SU-DHL-6 (cell line): Measurements from ENCODE around the gene DLG2.
"Not testable (repeated sequence)": the region's sequence is repeated elsewhere in the genome, so short reads cannot be mapped to it uniquely, and the experiment has no call there.

Experiments used
- H2AFZ ChIP-seq: fragments of 200-600 bp; sonication (generic); 2 replicates; pipeline ENCODE4 v1.6.1; 2014; ENCODE audit warnings: low read depth, mild to moderate bottlenecking, moderate library complexity, mixed read lengths, antibody characterized with exemption, low read length; ENCODE audit not compliant: severe bottlenecking
- H3F3A ChIP-seq: fragments of 200-600 bp; shearing (Covaris generic); 2 replicates; pipeline ENCODE4 v1.6.0; 2016; ENCODE audit warnings: antibody characterized with exemption, mild to moderate bottlenecking; ENCODE audit not compliant: insufficient read depth
- H3K27ac ChIP-seq: fragments of 200-600 bp; sonication (generic); 2 replicates; pipeline ENCODE4 v1.5.1; 2016; ENCODE audit warnings: low read depth, mild to moderate bottlenecking, low read length, moderate library complexity, mixed read lengths
- H3K27me3 ChIP-seq: fragments of 200-600 bp; sonication (generic), shearing (Covaris generic); 2 replicates; pipeline ENCODE4 v1.6.0; 2014; ENCODE audit warnings: mild to moderate bottlenecking, low read length
- H3K36me3 ChIP-seq: fragments of 200-600 bp; sonication (generic); 2 replicates; pipeline ENCODE4 v1.6.1; 2014; ENCODE audit warnings: mild to moderate bottlenecking, low read length, mixed read lengths
- H3K4me2 ChIP-seq: fragments of 300-600, 200-600 bp; shearing (Covaris generic), sonication (generic); 2 replicates; pipeline ENCODE4 v1.6.0; 2014; ENCODE audit warnings: low read length, low read depth, mild to moderate bottlenecking; ENCODE audit not compliant: poor library complexity, severe bottlenecking
- H3K4me3 ChIP-seq: fragments of 200-600 bp; sonication (generic); 2 replicates; pipeline ENCODE4 v1.5.1; 2014; ENCODE audit warnings: antibody characterized with exemption, low read length, mild to moderate bottlenecking, mixed read lengths; ENCODE audit not compliant: insufficient read depth, poor library complexity, severe bottlenecking
- H3K79me2 ChIP-seq: fragments of 200-600 bp; sonication (generic); 2 replicates; pipeline ENCODE4 v1.6.1; 2014; ENCODE audit warnings: mild to moderate bottlenecking, low read length, moderate library complexity; ENCODE audit not compliant: insufficient read depth
- H3K9ac ChIP-seq: fragments of 200-600 bp; sonication (generic); 2 replicates; pipeline ENCODE4 v1.7.0; 2014; ENCODE audit warnings: mild to moderate bottlenecking, low read length
- H3K9me2 ChIP-seq: fragments of 200-600 bp; sonication (generic); replicated peaks from 2 replicates; pipeline ENCODE4 v1.6.1; 2014; ENCODE audit warnings: low read length; ENCODE audit not compliant: insufficient read depth
- H3K9me3 ChIP-seq: fragments of 200-600 bp; sonication (generic); 2 replicates; pipeline ENCODE4 v1.6.1; 2014; ENCODE audit warnings: low read length, mixed read lengths; ENCODE audit not compliant: insufficient read depth
- H4K20me1 ChIP-seq: fragments of 200-600 bp; sonication (generic); 2 replicates; pipeline ENCODE4 v1.6.1; 2014; ENCODE audit warnings: low read depth, mild to moderate bottlenecking, antibody characterized with exemption, low read length, moderate library complexity, mixed read lengths
- EZH2phosphoT487 ChIP-seq: fragments of 200-600 bp; sonication (generic), shearing (Covaris generic); conservative IDR thresholded peaks from 2 replicates; pipeline ENCODE4 v1.6.1; 2018; ENCODE audit warnings: mild to moderate bottlenecking, antibody characterized with exemption, low read length, moderate library complexity, mixed read lengths
- TF ChIP-seq, protein P1 (sequence below): fragments of 200-600 bp; sonication (generic); IDR thresholded peaks from one replicate; pipeline ENCODE4 v1.5.1; 2017; ENCODE audit warnings: antibody characterized with exemption, mild to moderate bottlenecking, low read length, moderate library complexity; ENCODE audit not compliant: insufficient read depth, poor library complexity, severe bottlenecking

DLG2 gene

DNA sequence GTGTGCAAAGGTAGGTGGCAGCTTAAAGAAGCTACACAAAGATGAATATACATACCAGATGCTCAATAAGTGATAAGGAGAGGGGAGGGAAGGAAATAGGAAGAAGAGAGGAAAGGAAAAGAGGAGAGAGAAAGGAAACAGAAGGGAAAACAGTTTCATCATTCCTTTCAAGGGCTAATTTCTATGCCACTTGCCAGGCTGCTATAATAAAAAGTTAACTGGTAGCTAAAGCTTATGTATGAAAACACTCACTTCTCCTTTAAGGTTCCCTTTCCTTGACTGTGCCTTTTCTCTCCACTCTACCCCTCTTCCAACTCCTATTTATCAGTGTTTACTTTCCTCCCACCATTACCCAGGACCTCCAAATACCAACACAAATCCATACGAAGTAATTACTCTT is 347.9 kb downstream of the DLG2 start:
- Histone ChIP-seq H3K4me3 (no peak overlapping the region), H3K36me3 (no peaks in the 10 kb centered on the region), H3K79me2 (no peaks in the 10 kb centered on the region), H3K4me2 (no peak overlapping the region), H4K20me1 (no peaks in the 10 kb centered on the region), H3K9me3 (no peaks in the 10 kb centered on the region), H3K27ac (no peak overlapping the region), H3K9ac (no peak overlapping the region), H3F3A (no peaks in the 10 kb centered on the region), H3K9me2 (no peaks in the 10 kb centered on the region), H2AFZ (no peak overlapping the region), H3K27me3 (no peaks in the 10 kb centered on the region)
- no peak for TF ChIP-seq EZH2phosphoT487
- TF ChIP-seq, protein P1, sequence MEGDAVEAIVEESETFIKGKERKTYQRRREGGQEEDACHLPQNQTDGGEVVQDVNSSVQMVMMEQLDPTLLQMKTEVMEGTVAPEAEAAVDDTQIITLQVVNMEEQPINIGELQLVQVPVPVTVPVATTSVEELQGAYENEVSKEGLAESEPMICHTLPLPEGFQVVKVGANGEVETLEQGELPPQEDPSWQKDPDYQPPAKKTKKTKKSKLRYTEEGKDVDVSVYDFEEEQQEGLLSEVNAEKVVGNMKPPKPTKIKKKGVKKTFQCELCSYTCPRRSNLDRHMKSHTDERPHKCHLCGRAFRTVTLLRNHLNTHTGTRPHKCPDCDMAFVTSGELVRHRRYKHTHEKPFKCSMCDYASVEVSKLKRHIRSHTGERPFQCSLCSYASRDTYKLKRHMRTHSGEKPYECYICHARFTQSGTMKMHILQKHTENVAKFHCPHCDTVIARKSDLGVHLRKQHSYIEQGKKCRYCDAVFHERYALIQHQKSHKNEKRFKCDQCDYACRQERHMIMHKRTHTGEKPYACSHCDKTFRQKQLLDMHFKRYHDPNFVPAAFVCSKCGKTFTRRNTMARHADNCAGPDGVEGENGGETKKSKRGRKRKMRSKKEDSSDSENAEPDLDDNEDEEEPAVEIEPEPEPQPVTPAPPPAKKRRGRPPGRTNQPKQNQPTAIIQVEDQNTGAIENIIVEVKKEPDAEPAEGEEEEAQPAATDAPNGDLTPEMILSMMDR, result no peak

DNA sequence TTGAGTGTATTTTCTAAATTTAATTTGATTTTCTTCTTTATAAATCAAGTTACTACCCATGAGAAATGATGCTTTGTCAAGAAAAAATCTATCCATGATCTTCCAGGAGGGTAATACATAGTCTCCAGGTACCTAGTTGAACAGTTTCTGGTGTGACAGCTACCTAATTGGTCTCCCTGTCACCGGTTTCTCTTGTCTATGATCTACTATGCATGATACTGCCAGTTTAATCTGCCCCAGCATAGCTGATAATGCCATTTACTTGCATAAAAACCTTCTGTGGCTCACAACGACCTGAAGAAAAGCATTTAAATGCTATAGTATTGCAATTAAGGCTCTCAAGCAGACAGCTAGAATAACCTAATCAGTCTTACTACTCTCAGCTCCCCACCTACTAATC is 349.5 kb downstream of the DLG2 start:
- H3K9me2 ChIP-seq, result no peaks in the 10 kb centered on the region
- H3K27ac ChIP-seq, result no peak overlapping the region
- no peak overlapping the region for H2AFZ ChIP-seq
- no peaks in the 10 kb centered on the region for H3K9me3 ChIP-seq
- no peak overlapping the region for H3K9ac ChIP-seq
- H3K4me2 ChIP-seq, result no peak overlapping the region
- H4K20me1 ChIP-seq, result no peaks in the 10 kb centered on the region
- H3K27me3 ChIP-seq, result no peaks in the 10 kb centered on the region
- no peak overlapping the region for H3K4me3 ChIP-seq
- no peaks in the 10 kb centered on the region for H3K36me3 ChIP-seq
- no peaks in the 10 kb centered on the region for H3K79me2 ChIP-seq
- TF ChIP-seq, protein P1, result no peak
- TF ChIP-seq EZH2phosphoT487, result no peak
- no peaks in the 10 kb centered on the region for H3F3A ChIP-seq

DNA sequence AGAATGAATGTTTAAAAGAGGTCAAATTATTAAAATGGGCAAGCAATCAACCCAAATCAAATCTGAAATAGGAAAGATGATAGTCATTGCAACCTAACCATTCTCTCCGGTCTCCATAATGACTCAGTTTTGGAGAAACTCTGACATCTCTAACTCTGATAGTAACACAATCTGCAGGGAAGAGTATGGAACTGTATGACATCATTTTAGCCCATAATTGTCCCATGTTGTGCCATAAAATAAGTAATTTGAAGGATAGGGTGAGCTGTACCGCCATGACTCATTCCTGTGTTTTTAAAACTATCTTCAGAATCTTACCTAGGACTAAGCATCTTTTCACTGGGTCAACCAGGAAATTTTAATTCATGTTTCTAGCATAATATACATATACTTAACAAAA is 350.8 kb downstream of the DLG2 start:
- no peaks in the 10 kb centered on the region for H3K27me3 ChIP-seq
- H3K4me2 ChIP-seq, result no peak overlapping the region
- H3K9me3 ChIP-seq, result no peaks in the 10 kb centered on the region
- H3K79me2 ChIP-seq, result no peaks in the 10 kb centered on the region
- H3K9ac ChIP-seq, result no peak overlapping the region
- H3F3A ChIP-seq, result no peaks in the 10 kb centered on the region
- no peaks in the 10 kb centered on the region for H3K9me2 ChIP-seq
- no peak overlapping the region for H3K4me3 ChIP-seq
- TF ChIP-seq EZH2phosphoT487, result no peak
- TF ChIP-seq, protein P1, result no peak
- no peaks in the 10 kb centered on the region for H4K20me1 ChIP-seq
- no peak overlapping the region for H3K27ac ChIP-seq
- H2AFZ ChIP-seq, result no peak overlapping the region
- H3K36me3 ChIP-seq, result no peaks in the 10 kb centered on the region

DNA sequence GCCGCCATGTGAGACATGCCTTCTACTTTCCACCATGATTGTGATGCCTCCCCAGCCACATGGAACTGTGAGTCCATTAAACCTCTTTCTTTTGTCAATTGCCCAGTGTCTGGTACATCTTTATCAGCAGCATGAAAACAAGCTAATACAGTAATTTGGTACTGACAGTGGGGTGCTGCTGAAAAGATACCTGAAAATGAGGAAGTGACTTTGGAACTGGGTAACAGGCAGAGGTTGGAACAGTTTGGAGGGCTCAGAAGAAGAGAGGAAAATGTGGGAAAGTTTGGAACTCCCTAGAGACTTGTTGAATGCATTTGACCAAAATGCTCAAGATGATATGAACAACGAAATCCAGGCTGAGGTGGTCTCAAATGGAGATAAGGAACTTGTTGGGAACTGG is 356.8 kb downstream of the DLG2 start:
- not testable (repeated sequence) for H3K9me2 ChIP-seq, H3K4me2 ChIP-seq, H4K20me1 ChIP-seq, H3K4me3 ChIP-seq, H3K9ac ChIP-seq, H3K36me3 ChIP-seq, H3K27me3 ChIP-seq, H3F3A ChIP-seq, H3K27ac ChIP-seq, H3K79me2 ChIP-seq, H2AFZ ChIP-seq, H3K9me3 ChIP-seq
